GM23338 (cell line): Measurements from ENCODE around the gene VPS50. TPM values are rescaled to one million over a fixed set of nuclear protein-coding genes. Genes with fewer than 3 reads are reported as not detected.

ENCODE experiments used
- ATAC-seq: fragments of 200-7000 bp; cut with Tn5 transposase; 3 replicates; pipeline ENCODE4 v1.9.1; 2020
- DNase-seq: peaks from one replicate; pipeline ENCODE4 v3.0.0-alpha.2; 2015; ENCODE audit warnings: low spot score
- H2AFZ ChIP-seq: fragments of 200-600 bp; sonication (generic); 2 replicates; pipeline ENCODE4 v1.8.0; 2016; ENCODE audit warnings: antibody characterized with exemption, mild to moderate bottlenecking, moderate library complexity
- H3F3A ChIP-seq: fragments of 200-600 bp; sonication (generic); replicated peaks from 2 replicates; pipeline ENCODE4 v1.8.0; 2017; ENCODE audit warnings: antibody characterized with exemption, mixed run types, low read depth
- H3K27ac ChIP-seq: fragments of 200-600 bp; sonication (generic); 2 replicates; pipeline ENCODE4 v1.6.1; 2016; ENCODE audit warnings: low read depth
- H3K27me3 ChIP-seq: fragments of 200-600 bp; sonication (generic); 2 replicates; pipeline ENCODE4 v1.8.0; 2016; ENCODE audit warnings: mild to moderate bottlenecking, mixed run types, moderate library complexity; ENCODE audit not compliant: insufficient read depth
- H3K36me3 ChIP-seq: fragments of 200-600 bp; sonication (generic); 2 replicates; pipeline ENCODE4 v1.8.0; 2016; ENCODE audit warnings: mild to moderate bottlenecking; ENCODE audit not compliant: insufficient read depth
- H3K4me1 ChIP-seq: fragments of 200-600 bp; sonication (generic); 2 replicates; pipeline ENCODE4 v1.8.0; 2016; ENCODE audit warnings: mild to moderate bottlenecking, moderate library complexity; ENCODE audit not compliant: insufficient read depth
- H3K4me2 ChIP-seq: fragments of 200-600 bp; sonication (generic); 2 replicates; pipeline ENCODE4 v1.7.1; 2017; ENCODE audit warnings: mixed run types
- H3K4me3 ChIP-seq: fragments of 200-600 bp; sonication (generic); 2 replicates; pipeline ENCODE4 v1.6.1; 2016; ENCODE audit warnings: mixed run types
- H3K79me2 ChIP-seq: fragments of 200-600 bp; sonication (generic); replicated peaks from 2 replicates; pipeline ENCODE4 v1.8.0; 2017; ENCODE audit warnings: mild to moderate bottlenecking; ENCODE audit not compliant: insufficient read depth
- H3K9me2 ChIP-seq: fragments of 200-600 bp; sonication (generic); 2 replicates; pipeline ENCODE4 v1.8.0; 2017; ENCODE audit not compliant: insufficient read depth
- H4K20me1 ChIP-seq: fragments of 200-600 bp; sonication (generic); replicated peaks from 2 replicates; pipeline ENCODE4 v1.8.0; 2017; ENCODE audit warnings: mild to moderate bottlenecking; ENCODE audit not compliant: insufficient read depth
- H3K27ac Mint-ChIP-seq: 2 replicates; pipeline ENCODE4 v1.8.0; 2020; ENCODE audit warnings: inconsistent platforms, mild to moderate bottlenecking, moderate library complexity, mixed read lengths
- H3K27me3 Mint-ChIP-seq: 3 replicates; pipeline ENCODE4 v1.8.0; 2022; ENCODE audit warnings: low read depth, mild to moderate bottlenecking, moderate library complexity, mixed read lengths, inconsistent platforms; ENCODE audit not compliant: insufficient read depth, poor library complexity
- H3K36me3 Mint-ChIP-seq: 3 replicates; pipeline ENCODE4 v1.8.0; 2021; ENCODE audit warnings: low read depth, mild to moderate bottlenecking, inconsistent platforms, moderate library complexity, mixed read lengths
- H3K4me1 Mint-ChIP-seq: 3 replicates; pipeline ENCODE4 v1.8.0; 2020; ENCODE audit warnings: mild to moderate bottlenecking, inconsistent platforms, mixed read lengths
- H3K4me3 Mint-ChIP-seq: 3 replicates; pipeline ENCODE4 v1.8.0; 2021; ENCODE audit warnings: moderate library complexity, mild to moderate bottlenecking, inconsistent platforms, mixed read lengths
- H3K9me3 Mint-ChIP-seq: 3 replicates; pipeline ENCODE4 v1.8.0; 2020; ENCODE audit warnings: moderate library complexity, mild to moderate bottlenecking, inconsistent platforms, mixed read lengths
- NANOG ChIP-seq: IDR thresholded peaks from 2 replicates; pipeline ENCODE4 v1.6.1; 2016; ENCODE audit warnings: antibody characterized with exemption, borderline replicate concordance
- POLR2AphosphoS5 ChIP-seq: IDR thresholded peaks from 2 replicates; pipeline ENCODE4 v1.6.1; 2016; ENCODE audit warnings: antibody characterized with exemption, low read depth
- STAT1 ChIP-seq: IDR thresholded peaks from one replicate; pipeline ENCODE4 v1.6.1; 2016; ENCODE audit warnings: antibody characterized with exemption; ENCODE audit not compliant: unreplicated experiment
- ZNF331 ChIP-seq: fragments of 250-450 bp; sonication (Bioruptor Pico); IDR thresholded peaks from 2 replicates; pipeline ENCODE4 v1.5.0; 2020; ENCODE audit warnings: low read depth, mild to moderate bottlenecking, moderate library complexity
- polyA plus RNA-seq: library from polyadenylated mRNA; unstranded; fragments of >200 nt; fragmentation: Nextera tagmentation; extraction: Ambion mirVana; gene quantifications from 2 replicates; pipeline ENCODE4 v1.2.1, GENCODE V29; 2016
- total RNA-seq: library from RNA; depleted of rRNA; stranded (reverse); fragments of >200 nt; shearing (Covaris generic); gene quantifications from 2 replicates; pipeline ENCODE4 v1.2.3, GENCODE V29; 2014
- TF ChIP-seq, protein P1 (sequence below): IDR thresholded peaks from one replicate; pipeline ENCODE4 v1.6.1; 2018; ENCODE audit warnings: antibody characterized with exemption; ENCODE audit not compliant: unreplicated experiment
- TF ChIP-seq, protein P2 (sequence below), 2 experiments: fragments of 200-600 bp in 1 of 2; sonication (generic) in 1 of 2; conservative IDR thresholded peaks; 2 replicates each; pipeline versions ENCODE4 v1.5.1 to v1.6.1; 2016 to 2017; ENCODE audit warnings: antibody characterized with exemption in 2 of 2, low read depth in 2 of 2, mild to moderate bottlenecking in 2 of 2, moderate library complexity in 1 of 2
- TF ChIP-seq, protein P3 (sequence below): IDR thresholded peaks from 2 replicates; pipeline ENCODE4 v1.6.1; 2016; ENCODE audit warnings: antibody characterized with exemption

Gene VPS50
- total and polyA plus RNA-seq, 2 experiments from 2014 or later = 4.3 to 12.3 TPM

DNA sequence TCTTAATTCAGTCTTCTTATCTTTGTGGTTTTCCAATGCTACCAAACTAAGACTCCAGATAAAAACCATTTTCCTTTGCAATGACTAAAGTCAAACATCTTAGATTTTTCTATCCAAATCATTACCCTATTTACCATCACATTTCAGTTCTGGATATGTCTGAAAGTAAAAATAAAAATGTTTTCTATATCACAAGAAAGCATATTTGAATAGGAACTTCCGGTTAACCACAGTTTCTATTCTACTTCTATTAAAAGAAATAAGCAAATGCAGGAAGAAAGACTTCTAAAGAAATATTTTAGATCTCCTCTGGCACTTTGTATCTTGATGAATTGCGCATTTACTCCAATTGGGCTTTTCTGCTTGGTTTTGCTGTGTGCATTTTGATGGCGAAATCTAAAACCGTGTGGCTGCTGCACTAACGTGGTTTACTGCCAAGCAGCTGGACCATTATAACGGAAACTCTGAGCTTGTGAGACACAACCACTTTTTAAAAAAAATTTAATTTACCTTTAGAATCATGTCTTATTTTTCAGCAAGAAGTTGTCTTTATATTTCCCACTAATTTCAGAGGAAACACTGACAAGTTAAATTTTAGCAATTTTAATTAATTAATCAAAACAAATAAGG lies 146.1 kb downstream of the VPS50 start:
- Histone ChIP-seq H3K27ac (no peak overlapping the region), H3K4me1 (no peaks in the 10 kb centered on the region), H3K4me2 (no peak overlapping the region), H2AFZ (no peak overlapping the region), H3K79me2 (no peaks in the 10 kb centered on the region), H3K27me3 (no peaks in the 10 kb centered on the region), H3K36me3 (no peaks in the 10 kb centered on the region), H3K9me2 (no peaks in the 10 kb centered on the region), H4K20me1 (no peaks in the 10 kb centered on the region), H3K4me3 (no peak overlapping the region), H3F3A (no peaks in the 10 kb centered on the region)
- H3K27ac Mint-ChIP-seq = no peak overlapping the region
- H3K36me3 Mint-ChIP-seq = no peaks in the 10 kb centered on the region
- peaks cover 5% of the 10 kb centered on the region for H3K4me1 Mint-ChIP-seq
- no peaks in the 10 kb centered on the region; the same call in 1 of the 3 replicates for H3K9me3 Mint-ChIP-seq
- H3K4me3 Mint-ChIP-seq = no peak overlapping the region
- DNase-seq (no peak), ATAC-seq (no peak)
- no peak for TF ChIP-seq POLR2AphosphoS5
- TF ChIP-seq STAT1 = no peak
- TF ChIP-seq NANOG = no peak
- H3K27me3 Mint-ChIP-seq = no peaks in the 10 kb centered on the region

DNA sequence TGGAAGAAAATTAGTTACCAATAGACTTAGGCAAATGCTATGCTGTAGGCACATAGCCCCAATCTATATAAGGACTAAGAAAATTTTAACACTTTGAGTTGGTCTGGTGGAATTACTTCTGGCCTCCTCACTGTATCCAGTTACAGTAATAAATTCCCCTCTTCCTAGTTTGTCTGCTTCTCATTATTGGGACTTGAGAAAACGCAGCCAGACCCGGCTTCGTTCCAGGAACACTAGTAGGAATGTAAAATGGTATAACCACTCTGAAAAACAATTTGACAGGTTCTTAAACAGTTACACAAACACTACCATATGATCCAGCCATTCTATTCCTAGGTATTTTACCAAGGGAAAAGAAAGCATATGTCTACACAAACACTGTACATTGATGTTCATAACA lies 150.2 kb downstream of the VPS50 start:
- H3K79me2 ChIP-seq = no peaks in the 10 kb centered on the region
- no peak overlapping the region for H3K27ac ChIP-seq
- Mint-ChIP-seq H3K36me3 (no peaks in the 10 kb centered on the region), H3K9me3 (no peaks in the 10 kb centered on the region; the same call in 1 of the 3 replicates), H3K27ac (no peak overlapping the region), H3K27me3 (no peaks in the 10 kb centered on the region), H3K4me1 (no peaks in the 10 kb centered on the region; the same call in 2 of the 3 replicates), H3K4me3 (no peak overlapping the region)
- no peaks in the 10 kb centered on the region for H4K20me1 ChIP-seq
- H3K36me3 ChIP-seq = no peaks in the 10 kb centered on the region
- no peaks in the 10 kb centered on the region for H3F3A ChIP-seq
- no peak overlapping the region for H3K4me2 ChIP-seq
- no peak for TF ChIP-seq STAT1
- TF ChIP-seq, protein P1, sequence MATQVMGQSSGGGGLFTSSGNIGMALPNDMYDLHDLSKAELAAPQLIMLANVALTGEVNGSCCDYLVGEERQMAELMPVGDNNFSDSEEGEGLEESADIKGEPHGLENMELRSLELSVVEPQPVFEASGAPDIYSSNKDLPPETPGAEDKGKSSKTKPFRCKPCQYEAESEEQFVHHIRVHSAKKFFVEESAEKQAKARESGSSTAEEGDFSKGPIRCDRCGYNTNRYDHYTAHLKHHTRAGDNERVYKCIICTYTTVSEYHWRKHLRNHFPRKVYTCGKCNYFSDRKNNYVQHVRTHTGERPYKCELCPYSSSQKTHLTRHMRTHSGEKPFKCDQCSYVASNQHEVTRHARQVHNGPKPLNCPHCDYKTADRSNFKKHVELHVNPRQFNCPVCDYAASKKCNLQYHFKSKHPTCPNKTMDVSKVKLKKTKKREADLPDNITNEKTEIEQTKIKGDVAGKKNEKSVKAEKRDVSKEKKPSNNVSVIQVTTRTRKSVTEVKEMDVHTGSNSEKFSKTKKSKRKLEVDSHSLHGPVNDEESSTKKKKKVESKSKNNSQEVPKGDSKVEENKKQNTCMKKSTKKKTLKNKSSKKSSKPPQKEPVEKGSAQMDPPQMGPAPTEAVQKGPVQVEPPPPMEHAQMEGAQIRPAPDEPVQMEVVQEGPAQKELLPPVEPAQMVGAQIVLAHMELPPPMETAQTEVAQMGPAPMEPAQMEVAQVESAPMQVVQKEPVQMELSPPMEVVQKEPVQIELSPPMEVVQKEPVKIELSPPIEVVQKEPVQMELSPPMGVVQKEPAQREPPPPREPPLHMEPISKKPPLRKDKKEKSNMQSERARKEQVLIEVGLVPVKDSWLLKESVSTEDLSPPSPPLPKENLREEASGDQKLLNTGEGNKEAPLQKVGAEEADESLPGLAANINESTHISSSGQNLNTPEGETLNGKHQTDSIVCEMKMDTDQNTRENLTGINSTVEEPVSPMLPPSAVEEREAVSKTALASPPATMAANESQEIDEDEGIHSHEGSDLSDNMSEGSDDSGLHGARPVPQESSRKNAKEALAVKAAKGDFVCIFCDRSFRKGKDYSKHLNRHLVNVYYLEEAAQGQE = no peak
- ATAC-seq (no peak), DNase-seq (no peak)
- H3K9me2 ChIP-seq = no peaks in the 10 kb centered on the region
- no peaks in the 10 kb centered on the region for H3K4me1 ChIP-seq
- no peaks in the 10 kb centered on the region for H3K27me3 ChIP-seq
- H2AFZ ChIP-seq = no peak overlapping the region
- H3K4me3 ChIP-seq = no peak overlapping the region

DNA sequence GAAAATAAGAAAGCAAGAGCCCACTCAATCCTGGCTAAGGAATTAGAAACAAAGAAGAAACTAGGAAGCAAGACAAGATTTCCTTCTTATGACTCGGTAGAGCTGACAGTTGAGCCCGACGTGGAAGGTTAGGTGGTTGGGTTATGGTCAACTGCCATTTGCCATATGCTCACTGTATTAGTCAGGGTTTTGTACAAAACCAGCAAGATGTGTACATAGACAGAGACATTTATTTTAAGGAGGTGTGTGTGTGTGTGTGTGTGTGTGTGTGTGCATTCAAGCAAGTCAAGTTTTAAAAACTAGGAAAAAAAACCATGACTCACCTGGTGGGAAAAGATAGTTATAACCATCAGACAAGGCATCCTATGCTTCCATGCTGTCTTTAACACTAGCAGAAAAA lies 158.5 kb downstream of the VPS50 start:
- Mint-ChIP-seq H3K27ac (no peak overlapping the region), H3K36me3 (0 out of 3 replicates have a peak, but pooled peaks cover 2% of the 10 kb centered on the region), H3K4me3 (no peak overlapping the region), H3K27me3 (peaks cover 7% of the 10 kb centered on the region), H3K9me3 (no peaks in the 10 kb centered on the region), H3K4me1 (peaks cover 26% of the 10 kb centered on the region; the same call in 2 of the 3 replicates)
- Histone ChIP-seq H2AFZ (no peak overlapping the region), H3K27me3 (no peaks in the 10 kb centered on the region), H3K4me1 (peaks cover 31% of the 10 kb centered on the region), H3K27ac (no peak overlapping the region), H3F3A (no peaks in the 10 kb centered on the region), H3K9me2 (no peaks in the 10 kb centered on the region; the same call in 1 of the 2 replicates), H3K4me3 (no peak overlapping the region), H4K20me1 (no peaks in the 10 kb centered on the region), H3K4me2 (no peak overlapping the region), H3K36me3 (no peaks in the 10 kb centered on the region), H3K79me2 (no peaks in the 10 kb centered on the region)
- ATAC-seq (no peak), DNase-seq (no peak)
- TF ChIP-seq, protein P2, sequence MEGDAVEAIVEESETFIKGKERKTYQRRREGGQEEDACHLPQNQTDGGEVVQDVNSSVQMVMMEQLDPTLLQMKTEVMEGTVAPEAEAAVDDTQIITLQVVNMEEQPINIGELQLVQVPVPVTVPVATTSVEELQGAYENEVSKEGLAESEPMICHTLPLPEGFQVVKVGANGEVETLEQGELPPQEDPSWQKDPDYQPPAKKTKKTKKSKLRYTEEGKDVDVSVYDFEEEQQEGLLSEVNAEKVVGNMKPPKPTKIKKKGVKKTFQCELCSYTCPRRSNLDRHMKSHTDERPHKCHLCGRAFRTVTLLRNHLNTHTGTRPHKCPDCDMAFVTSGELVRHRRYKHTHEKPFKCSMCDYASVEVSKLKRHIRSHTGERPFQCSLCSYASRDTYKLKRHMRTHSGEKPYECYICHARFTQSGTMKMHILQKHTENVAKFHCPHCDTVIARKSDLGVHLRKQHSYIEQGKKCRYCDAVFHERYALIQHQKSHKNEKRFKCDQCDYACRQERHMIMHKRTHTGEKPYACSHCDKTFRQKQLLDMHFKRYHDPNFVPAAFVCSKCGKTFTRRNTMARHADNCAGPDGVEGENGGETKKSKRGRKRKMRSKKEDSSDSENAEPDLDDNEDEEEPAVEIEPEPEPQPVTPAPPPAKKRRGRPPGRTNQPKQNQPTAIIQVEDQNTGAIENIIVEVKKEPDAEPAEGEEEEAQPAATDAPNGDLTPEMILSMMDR (conservative IDR thresholded peaks at IDR 0.05; ENCODE audit: low read depth in 2 of 2) = no peak
- TF ChIP-seq, protein P3, sequence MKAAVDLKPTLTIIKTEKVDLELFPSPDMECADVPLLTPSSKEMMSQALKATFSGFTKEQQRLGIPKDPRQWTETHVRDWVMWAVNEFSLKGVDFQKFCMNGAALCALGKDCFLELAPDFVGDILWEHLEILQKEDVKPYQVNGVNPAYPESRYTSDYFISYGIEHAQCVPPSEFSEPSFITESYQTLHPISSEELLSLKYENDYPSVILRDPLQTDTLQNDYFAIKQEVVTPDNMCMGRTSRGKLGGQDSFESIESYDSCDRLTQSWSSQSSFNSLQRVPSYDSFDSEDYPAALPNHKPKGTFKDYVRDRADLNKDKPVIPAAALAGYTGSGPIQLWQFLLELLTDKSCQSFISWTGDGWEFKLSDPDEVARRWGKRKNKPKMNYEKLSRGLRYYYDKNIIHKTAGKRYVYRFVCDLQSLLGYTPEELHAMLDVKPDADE = no peak
- TF ChIP-seq POLR2AphosphoS5 = no peak
- TF ChIP-seq ZNF331 (CRISPR knock-in tag) = no peak
- TF ChIP-seq STAT1 = no peak
- no peak for TF ChIP-seq NANOG
